Kidney glomerular epithelial cell (primary cell): Measurements from ENCODE around the gene NADSYN1.

Experiments
- DNase-seq: peaks from one replicate; lab custom pipeline; 2025; lab: John Stamatoyannopoulos, UW

The NADSYN1 gene

GRCh38 chr11:71474141-71474770, 21.3 kb downstream of the NADSYN1 start:
- no peak for DNase-seq

GRCh38 chr11:71474771-71475483, 21.9 kb downstream of the NADSYN1 start:
- DNase-seq: no peak

DNA sequence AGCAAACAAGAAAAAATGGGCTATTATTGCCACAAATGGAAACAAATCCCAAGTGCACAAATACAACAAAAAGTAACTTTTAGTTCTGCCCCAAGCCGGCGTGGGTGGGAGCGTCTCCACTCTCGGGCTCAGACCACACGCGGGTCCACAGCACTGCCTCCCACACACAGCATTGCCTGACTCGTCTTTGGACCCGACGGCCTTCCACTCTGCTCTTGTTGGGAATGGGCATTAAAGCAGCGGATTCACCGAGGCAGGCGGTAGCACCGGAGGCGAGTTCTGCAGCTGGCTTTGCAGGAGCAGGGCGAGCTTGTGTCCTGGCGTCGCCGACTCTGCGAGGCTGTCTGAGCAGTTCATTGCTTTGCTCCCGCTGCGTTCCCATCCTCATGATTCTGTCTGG, 23.0 kb downstream of the NADSYN1 start:
- no peak for DNase-seq

- no peak for DNase-seq
Measured at GRCh38 chr11:71476926-71477640, 24.1 kb downstream of the NADSYN1 start.

DNA sequence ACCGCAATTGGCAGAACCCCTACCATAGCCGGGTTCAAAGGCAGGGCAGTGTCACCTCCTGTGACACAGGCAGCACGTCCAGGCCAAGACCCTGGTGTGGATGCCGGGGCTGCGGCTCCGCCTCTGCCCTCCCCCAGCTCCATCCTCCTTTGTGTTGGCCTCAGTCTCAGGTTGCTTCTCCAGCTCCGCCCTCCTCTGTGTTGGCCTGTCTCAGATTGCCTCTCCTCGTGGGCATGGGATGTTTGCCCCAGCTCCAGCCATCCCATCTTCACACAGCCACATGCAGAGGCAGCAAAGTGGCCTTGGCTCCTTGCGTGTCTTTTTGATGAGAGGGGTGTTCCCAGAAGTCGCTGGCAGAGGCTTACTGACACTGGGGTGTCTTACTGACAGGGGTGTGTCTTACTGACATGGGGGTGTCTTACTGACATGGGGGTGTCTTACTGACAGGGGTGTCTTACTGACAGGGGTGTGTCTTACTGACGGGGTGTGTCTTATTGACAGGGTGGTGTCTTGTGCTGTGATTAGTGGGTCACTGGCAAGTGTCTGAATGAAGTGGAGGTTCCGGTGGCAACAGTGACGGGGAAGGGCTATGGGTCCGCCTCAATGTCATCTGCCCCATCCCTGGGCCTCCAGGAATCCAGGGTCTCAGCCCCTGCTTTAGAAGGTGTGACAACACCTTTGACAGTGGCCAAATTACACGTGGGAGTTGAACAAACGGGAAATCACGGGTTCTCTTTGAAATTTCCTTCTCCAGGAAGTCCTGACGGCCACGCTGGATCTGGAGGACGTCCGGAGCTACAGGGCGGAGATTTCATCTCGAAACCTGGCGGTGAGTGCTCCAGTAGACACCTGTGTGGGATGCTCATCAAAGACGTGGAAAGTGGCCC, 24.9 kb downstream of the NADSYN1 start:
- DNase-seq: no peak

DNA sequence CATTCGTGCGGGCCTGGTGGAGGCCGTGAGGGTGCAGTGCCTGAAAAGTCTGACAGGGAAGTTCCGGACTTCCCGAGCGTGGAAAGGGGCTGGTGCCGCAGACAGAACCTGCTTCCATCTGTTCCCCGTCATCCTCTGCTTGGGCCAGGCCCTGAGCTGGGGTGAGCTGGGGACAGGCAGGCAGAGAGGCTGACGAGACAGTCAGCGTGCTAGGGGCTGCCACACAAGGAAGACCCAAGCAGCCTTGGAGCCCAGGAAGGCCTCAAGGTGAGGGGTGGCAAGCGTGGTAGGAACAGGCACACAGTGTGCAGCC, 25.5 kb downstream of the NADSYN1 start:
- no peak for DNase-seq

DNA sequence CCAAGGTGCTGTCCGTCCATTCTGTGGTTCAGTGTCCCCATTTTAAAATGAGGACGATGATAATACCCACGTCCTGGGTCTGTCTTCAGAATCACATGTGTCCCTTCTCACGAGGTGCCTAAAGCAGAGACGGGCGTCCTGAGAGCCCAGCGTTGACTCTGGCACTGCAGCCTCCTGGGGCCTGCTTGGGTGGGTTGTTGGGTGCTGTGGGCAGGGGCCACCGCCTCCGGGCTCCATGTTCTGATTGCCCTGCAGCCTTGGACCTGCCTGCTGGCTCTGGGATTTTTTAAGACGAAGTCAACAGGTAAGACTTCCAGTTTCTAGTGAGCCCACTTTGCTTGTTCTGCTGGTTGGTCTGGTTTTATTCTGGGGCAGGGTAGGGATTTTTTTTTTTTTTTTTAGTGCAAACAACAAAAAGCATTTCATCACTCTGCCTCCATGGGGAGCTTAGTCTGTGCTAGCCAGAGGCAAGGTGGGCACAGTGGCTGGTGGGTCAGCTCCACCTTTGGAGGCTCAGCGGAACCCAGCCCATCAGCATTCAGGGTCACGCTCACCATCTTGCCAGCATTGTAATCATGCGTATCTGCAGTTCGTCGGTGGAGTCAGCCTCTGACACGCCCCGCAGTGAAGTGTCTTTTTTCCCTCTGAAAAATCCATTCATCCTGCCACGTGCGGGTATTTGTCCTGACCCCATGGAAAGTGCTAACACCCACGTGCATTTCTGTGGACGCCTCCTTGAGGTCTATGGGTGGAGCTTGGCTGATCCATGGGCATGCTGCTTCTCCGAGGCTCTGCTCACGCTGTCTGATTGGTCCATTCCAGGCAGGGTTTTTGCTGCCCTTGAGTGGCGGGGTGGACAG, 28.3 kb downstream of the NADSYN1 start:
- no peak for DNase-seq

DNA sequence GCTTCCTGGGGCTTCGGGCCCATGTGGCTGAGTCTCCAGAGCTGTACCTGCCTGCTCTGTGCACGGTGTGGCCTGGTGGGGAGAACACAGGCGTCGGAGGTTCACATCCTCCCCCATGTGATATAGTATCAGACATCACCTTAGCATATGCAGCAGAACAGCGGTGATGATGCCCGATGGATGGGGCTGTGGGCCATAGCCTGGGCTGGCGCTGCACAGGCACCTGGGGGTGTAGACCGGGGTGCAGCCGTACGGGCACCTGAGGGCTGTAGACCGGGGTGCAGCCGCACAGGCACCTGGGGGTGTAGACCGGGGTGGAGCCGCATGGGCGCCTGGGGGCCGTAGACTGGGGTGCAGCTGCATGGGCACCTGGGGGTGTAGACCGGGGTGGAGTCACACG, 29.2 kb downstream of the NADSYN1 start:
- DNase-seq: no peak

DNA sequence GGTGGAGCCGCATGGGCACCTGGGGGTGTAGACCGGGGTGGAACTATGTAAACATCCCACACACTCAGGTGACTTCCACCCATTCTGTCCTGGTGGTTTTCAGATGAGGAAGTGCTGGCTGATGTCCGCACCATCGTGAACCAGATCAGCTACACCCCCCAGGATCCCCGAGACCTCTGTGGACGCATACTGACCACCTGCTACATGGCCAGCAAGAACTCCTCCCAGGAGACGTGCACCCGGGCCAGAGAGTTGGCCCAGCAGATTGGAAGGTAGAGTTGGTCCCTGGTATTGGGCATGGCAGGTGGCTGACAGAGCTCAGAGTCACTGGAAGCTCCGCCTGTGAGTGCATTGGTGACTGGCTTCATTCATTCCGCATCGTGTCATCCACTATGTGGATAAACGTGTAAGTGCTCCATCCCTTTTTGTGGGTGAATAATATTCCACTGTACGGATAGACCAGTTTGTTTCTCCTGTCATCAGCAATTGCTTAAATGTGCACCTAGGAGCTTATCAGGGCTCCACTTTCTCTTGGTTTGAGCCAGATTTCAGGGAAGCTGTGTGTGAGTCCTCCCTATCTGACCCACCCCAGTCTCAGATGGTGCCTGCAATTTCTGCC, 29.9 kb downstream of the NADSYN1 start:
- DNase-seq: no peak

DNA sequence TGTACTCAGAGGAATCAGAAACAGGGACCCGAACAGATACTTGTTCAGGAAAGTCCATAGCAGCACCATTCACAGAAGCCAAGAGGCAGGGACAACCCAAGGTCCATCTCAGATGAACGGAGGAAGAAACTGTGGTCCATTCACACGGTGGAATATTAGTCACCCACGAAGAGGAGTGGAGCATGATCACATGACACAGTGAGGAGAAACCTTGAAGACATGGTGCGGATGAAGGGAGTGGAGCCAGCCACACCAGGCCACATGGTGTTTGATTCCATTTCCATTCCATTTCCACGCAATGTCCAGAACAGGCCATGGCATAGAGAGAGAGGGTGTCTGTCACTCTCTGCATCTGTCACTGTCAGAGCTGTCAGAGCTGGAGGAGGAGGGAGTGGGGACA, 30.7 kb downstream of the NADSYN1 start:
- no peak for DNase-seq

- no peak for DNase-seq
Measured at GRCh38 chr11:71484248-71485062, 31.5 kb downstream of the NADSYN1 start.

GRCh38 chr11:71485063-71485399, 32.0 kb downstream of the NADSYN1 start:
- no peak for DNase-seq

GRCh38 chr11:71485466-71485865, 32.5 kb downstream of the NADSYN1 start:
- DNase-seq: no peak

DNA sequence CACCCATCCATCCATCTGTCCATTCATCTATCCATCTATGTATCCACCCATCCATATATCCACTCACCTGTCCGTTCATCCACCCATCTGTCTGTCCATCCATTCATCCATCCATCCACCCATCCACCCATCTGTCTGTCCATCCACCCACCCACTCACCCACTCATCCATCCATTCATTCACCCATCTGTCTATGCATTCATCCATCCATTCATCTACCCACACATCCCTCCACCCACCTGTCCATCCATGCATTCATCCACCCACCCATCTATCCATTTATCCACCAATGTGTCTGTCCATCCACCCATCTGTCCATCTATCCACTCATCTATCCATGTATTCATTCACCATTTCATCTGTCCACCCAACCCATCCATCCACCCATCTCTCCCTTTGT, 33.3 kb downstream of the NADSYN1 start:
- no peak for DNase-seq

DNA sequence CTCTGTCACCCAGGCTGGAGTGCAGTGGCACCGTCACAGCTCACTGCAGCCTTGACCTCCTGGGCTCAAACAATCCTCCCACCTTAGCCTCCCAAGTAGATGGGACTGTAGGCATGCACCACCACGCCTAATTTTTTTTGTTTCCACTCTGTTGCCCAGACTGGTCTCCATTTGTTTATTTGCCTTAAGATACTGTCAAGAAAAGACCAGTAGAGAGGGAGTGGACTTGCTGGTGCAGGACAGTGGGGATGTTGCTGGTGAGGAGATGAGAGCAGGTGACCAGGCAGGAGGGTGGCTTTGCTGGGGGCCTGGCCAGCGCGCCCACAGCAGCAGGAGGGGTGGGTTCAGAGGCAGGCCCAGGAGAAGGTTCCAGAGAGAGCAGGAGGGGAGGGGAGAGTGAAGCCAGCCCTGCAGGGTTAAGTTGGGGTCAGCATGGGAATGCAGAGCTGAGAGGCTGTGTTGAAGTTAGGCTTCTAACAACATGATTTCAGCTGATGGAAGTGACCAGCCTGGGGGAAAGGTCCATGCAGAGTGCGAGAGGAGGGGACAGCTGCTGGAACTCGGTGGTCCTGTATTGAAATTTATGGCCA, 35.8 kb downstream of the NADSYN1 start:
- no peak for DNase-seq

GRCh38 chr11:71489311-71490043, 36.5 kb downstream of the NADSYN1 start:
- peak; percentile 27 for DNase-seq

DNA sequence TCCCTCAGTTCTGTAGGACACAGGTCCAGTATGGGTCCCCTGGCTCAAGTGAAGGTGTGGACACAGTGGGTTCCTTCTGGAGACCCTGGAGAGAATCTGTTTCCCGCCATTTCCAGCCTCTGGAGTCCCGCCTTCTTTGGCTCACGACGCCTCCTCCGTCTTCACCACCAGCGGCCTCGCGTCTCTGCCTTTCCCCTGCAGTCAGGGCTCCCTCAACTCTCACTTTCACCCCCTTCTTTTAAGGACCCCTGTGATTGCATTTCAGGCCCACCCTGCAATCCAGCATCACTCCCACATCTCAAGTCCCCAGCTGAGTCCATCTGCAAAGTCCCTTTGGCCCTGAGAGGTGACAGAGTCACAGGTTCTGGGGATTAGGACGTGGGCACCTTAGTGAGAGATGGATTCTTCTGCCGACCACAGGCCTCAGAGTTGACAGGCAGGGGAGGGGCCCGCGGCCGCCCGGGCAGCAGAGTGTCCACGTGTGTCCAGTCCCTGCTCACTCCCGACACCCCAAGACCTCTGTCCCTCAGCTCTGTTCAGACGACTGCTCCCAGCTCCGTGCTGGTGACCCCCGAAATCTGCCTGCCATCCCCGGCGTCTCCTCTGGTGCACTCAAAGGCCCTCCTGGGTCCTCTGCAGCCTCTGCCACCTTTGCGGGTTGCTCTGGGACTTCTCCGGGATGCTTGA, 37.2 kb downstream of the NADSYN1 start:
- no peak for DNase-seq

DNA sequence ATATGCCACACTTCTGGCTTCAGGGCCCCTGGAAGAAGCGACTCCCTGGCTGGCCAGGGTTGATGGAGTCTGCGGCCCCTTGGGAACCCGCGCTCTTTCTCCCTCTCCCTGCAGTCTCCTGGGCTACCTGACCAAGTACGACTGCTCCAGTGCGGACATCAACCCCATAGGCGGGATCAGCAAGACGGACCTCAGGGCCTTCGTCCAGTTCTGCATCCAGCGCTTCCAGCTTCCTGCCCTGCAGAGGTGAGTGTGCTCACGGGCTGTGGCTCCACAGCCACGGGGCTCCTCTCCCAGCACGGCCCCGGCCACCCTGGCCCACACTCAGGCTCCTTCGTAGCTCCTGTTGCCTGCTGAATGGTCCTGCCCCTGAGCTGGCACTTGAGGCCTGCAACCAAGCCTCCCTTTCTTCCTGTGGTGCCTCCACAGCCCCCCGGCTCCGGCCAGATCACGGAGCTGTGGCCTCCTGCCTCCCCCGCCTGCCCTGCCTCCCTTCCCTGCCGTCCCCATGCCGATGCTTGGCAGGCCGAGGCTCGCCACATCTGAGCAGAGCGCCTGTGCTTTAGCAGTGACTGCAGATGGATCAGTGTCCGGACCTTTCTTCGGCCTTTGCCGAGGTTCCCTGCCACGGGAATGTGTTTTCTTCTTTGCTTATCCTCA, 37.9 kb downstream of the NADSYN1 start:
- no peak for DNase-seq
